ENCODE results near the gene CNST.
"Not testable (repeated sequence)": the region's sequence is repeated elsewhere in the genome, so short reads cannot be mapped to it uniquely, and the experiment has no call there.

The CNST gene

GRCh38 chr1:246588159-246588721 is 22.0 kb downstream of the CNST start:
- DNase-seq, result no peak

GRCh38 chr1:246589919-246590318 is 23.7 kb downstream of the CNST start:
- not testable (repeated sequence) for DNase-seq

GRCh38 chr1:246591047-246591446 is 24.8 kb downstream of the CNST start:
- DNase-seq, result no peak

- DNase-seq, result no peak
These were observed 25.2 kb downstream of the CNST start for GRCh38 chr1:246591504-246591903.

GRCh38 chr1:246591958-246592357 is 25.7 kb downstream of the CNST start:
- no peak for DNase-seq

DNA sequence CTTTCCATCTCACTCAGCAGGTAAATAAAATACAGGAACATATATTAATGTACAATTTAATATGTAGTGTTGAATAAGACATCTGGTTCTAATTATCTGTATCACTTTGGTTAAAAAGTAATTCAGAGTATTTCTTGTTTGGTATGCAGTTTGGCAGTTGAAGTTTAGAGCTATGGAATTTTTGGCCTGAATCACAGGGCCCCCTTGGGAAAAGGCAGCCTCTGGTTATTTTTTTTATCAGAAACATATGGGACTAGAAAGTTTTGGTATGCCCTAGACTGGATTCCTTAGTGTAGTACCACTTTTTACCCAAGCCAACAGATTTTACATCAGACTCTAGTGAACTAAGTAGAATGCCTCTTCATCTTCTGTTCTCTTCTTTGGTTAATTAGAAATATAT is 26.4 kb downstream of the CNST start:
- DNase-seq, result no peak

- no peak for DNase-seq
These were observed 28.9 kb downstream of the CNST start for GRCh38 chr1:246595146-246595545.

GRCh38 chr1:246597340-246597739 is 31.1 kb downstream of the CNST start:
- no peak for DNase-seq

GRCh38 chr1:246597971-246598370 is 31.7 kb downstream of the CNST start:
- no peak for DNase-seq

GRCh38 chr1:246599315-246599714 is 33.1 kb downstream of the CNST start:
- no peak for DNase-seq

- DNase-seq, result no peak
These were observed 34.3 kb downstream of the CNST start for GRCh38 chr1:246600579-246600978.

DNA sequence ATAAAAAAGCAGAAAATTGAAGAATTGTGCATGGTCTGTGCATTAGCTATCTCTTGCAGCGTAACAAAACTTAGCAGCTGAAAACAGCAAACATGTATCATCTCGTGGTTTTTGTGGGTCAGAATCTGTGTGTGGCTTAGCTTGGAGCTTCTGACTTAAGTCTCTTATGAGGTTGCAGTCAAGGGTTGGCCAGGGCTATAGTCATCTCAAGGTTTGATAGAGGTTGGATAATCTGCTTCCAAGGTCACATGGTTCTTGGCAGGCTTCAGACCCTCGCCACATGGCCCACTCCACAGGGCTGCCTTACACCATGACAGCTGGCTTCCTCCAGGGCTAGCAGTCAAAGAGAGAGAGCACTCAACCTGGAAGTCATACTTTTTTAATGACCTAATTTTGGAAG is 35.9 kb downstream of the CNST start:
- DNase-seq, result peak; percentile 32 to 81

DNA sequence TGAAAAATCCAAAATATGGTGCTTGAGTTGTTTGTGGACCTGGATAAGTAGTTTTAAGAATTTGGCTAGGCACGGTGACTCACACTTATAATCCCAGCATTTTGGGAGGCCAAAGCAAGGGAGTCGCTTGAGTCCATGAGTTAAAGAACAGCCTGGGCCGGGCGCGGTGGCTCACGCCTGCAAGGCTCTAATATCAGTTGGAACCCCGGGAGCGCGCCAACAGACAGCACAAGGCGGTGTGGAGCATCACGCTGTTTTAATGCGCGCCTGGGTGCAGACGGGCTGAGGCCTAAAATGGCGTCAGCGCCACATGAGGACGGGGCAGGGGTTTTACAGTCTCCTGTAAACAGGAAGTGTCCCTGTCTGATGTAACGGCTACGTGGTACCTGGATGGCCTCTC is 39.0 kb downstream of the CNST start:
- not testable (repeated sequence) for DNase-seq

DNA sequence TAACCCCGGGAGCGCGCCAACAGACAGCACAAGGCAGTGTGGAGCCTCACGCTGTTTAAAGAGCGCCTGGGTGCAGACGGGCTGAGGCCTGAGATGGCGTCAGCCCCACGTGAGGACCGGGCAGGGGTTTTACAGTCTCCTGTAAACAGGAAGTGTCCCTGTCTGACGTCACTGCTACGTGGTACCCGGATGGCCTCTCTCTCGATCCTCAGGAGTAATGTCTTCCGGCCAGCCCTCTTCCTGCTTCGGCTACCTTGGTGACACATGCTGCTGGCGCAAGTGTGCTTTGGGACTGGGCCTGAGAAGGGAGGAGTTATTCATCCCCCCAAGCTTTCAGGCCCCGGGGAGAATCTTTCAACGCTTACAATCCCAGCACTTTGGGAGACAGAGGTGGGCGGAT is 41.2 kb downstream of the CNST start:
- no peak for DNase-seq

DNA sequence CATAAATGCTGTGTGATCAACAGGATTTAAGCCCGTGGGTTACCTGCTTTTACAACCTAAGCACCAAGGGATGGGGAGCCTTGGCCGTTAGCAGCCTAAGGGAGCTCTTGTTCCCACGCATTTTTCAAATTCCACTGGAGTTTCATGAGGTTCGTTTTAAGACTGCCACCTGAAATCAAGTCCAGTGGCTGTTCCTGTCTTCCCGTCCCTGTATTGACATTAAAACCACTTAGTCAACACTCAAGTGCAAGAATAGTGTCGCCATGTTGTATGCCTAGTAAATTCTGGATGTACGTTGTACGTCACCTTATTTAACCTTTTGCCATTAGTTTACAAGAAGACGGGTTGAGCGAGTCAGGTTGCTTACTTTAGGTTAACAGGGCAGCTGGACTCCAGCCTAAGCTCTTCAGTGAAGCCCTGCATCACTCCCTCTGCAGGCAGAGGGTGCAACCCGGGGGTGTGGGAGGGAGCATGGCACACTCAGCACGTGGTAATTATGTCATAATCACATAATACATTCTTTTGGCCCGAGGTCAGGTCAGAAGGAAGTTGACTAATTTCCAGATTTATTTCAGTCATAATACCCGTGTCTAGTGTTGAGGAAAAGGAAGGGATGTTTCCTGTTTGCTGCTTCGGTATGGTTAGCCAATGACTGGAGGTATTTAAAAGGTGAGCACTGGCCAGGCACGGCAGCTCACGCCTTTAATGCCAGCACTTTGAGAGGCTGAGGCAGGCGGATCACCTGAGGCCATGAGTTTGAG is 42.5 kb downstream of the CNST start:
- no peak for DNase-seq

- DNase-seq, result no peak
These were observed 43.4 kb downstream of the CNST start for GRCh38 chr1:246609632-246610031.

DNA sequence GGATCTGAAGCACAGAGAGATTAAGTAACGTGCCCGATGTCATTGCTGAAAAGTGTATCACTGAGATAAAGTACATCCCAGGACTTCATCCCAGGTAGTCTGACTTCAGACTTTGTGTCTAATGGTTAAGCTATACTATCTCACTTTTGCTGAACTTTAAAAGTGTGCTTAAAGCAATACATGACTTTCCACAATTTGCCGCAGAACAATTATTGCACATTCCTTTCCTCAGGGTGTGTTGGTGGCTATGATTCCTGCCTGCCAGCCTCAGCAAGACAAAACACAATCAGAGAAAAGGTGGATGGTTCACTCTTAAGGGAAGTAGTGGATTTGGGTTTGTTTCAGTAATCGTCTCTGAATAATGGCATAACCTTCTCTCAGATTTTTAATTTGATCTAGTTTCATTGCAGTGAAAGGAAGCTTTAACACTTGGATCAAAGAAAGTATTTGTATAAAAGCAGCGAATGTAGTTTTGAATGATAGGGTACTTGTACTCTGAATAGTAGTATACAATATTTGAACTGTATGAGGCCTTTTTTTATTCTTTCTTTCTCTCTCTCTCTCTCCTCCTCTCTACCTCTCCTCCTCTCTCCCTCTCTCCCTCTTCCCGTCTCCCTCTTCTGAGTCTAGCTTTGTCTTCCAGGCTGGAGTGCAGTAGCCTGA is 47.0 kb downstream of the CNST start:
- DNase-seq, result no peak

- no peak for DNase-seq
These were observed 50.9 kb downstream of the CNST start for GRCh38 chr1:246617156-246617555.

DNA sequence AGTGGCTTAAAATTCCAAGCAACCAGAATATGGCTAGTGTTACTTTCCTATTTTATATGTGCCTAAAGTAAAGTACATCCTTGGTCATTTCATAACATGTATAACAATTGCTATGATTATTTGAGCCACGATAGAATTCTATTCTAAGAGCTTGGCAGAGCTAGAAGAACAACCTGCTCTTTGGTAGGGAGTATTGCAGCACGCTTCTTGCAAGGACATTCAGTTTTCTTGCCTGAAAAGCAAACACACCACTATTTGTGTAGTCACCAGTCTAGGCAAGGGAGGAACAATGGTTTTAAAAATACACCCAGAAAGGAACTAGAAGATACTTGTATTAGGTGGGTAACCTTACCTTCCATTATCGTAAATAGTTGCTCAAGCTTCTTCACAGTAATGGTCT is 51.5 kb downstream of the CNST start:
- no peak for DNase-seq

DNA sequence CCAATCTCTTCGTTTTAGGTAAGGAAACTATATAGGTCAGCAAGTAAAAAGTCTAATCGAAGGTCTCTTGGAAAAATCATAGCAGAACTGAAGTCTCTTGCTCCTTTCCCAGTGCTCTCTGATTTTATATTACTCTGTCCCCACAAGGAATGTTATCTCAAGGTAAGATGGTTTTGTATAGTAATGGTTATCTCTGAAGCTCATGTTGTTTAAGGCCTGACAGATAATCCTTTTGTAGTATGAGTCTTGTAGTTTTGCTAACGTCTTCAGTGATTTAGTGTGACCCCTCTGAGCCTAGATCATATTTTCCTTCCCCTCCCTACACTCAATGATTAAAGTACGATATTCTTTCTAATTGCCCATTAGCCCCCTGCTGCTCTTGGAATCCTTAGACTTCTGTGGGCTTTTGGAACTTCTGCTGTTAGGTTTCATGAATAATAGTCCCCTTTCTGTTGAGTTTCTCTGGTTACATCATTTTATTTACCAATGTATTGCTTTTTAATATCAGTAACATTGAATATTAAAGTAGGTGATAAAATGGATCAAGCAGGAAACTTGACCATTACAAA is 52.1 kb downstream of the CNST start:
- DNase-seq, result no peak

DNA sequence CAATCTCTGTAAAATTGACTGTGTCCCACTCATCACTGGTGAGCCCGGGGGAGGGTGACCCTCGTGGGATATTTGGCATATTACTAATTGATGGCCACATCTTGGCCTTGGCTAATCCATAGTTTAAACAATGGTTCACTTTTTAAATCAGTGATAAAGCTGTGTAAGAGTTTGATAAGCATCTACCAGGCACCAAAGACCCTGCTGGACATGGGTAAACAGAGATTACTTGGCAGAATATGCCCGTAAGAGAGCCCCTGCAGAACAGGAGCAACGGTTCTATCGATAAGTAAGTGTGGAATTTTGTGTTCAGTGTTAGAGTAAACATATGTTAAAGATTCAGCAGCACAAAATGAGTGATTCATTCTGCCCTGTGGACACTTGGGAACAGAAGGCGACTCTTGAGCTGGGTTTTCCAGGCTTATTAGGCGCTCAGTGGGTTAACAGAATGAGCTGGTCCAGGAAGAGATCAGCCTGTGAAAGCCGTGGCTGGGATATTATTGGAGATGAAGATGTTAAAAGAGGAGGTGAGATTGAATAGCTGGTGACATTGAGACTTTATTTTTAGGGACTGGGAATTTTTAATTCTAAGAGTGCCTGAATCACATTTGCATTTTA is 55.9 kb downstream of the CNST start:
- DNase-seq, result no peak

GRCh38 chr1:246624091-246624490 is 57.8 kb downstream of the CNST start:
- no peak for DNase-seq

GRCh38 chr1:246629030-246629429 is 62.8 kb downstream of the CNST start:
- no peak for DNase-seq

GRCh38 chr1:246629976-246630375 is 63.7 kb downstream of the CNST start:
- no peak for DNase-seq
